LoVo (cell line): Measurements from ENCODE around the gene ARID5B.
A peak's percentile ranks its signal among the peaks of the same experiment; 100 is the strongest.
"Not testable (repeated sequence)": the region's sequence is repeated elsewhere in the genome, so short reads cannot be mapped to it uniquely, and the experiment has no call there.

ENCODE experiments used
- DNase-seq: peaks from one replicate; pipeline ENCODE4 v3.0.0-alpha.2; 2016; ENCODE audit warnings: low spot score

ARID5B gene

DNA sequence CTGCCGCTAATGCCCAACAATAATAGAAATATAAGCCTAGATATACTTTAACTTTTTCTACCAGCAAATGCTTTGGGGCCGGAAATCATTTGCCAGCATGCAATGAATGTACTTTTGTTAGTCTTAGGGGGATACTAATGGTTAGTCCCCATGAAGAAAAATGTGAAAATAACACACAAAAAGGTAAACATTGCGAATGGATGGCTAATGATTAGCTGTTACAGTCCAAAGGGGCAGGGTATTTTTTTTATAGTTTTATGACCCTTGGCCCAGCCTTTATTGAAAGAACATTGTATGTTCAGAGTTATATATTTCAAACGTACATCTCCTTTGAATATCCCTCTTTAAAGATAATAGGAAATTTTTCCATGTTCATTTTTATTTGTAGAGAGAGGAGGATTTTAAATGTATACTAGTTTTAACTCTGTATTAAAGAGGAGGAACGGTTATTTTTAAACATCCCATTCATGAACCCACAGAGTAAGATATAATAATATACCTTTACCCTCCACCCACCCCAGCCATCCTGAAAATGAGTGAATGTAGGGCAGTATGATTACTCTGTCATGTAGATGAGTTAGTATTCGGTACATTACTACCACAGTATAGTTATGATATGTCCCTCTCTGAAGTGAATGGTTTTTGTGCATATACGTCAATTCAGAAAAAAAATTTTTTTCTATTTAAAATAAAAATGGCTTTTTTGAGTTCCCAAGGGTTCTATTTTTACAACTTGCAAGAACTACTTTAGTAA is 63.6 kb downstream of the ARID5B start:
- peak; percentile 19 for DNase-seq

- no peak for DNase-seq
Measured at GRCh38 chr10:61965703-61966395, 64.3 kb downstream of the ARID5B start.

GRCh38 chr10:61967298-61967697 is 65.8 kb downstream of the ARID5B start:
- DNase-seq, result no peak

GRCh38 chr10:61970182-61971002 is 68.9 kb downstream of the ARID5B start:
- no peak for DNase-seq

- no peak for DNase-seq
Measured at GRCh38 chr10:61971003-61971325, 69.5 kb downstream of the ARID5B start.

DNA sequence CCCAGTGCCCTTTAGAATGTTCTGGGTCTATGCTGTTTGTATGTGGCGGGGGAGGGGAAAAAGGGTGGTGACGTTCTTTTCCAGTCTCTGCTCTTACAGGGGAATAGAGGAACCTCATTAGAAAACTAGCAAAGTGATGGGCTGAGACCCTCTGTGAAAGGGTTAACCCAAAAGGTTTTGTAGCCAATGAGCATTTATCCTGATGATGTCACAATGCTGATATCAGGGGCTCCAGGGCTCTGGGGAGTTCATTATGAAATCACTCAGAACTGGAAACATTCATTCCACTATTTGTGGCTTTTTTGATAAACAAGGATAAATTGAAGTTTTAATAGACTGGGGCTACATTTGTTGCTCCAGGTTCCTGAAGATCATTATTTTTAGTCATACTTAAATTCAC is 71.7 kb downstream of the ARID5B start:
- no peak for DNase-seq

GRCh38 chr10:61973906-61974305 is 72.4 kb downstream of the ARID5B start:
- DNase-seq, result no peak

DNA sequence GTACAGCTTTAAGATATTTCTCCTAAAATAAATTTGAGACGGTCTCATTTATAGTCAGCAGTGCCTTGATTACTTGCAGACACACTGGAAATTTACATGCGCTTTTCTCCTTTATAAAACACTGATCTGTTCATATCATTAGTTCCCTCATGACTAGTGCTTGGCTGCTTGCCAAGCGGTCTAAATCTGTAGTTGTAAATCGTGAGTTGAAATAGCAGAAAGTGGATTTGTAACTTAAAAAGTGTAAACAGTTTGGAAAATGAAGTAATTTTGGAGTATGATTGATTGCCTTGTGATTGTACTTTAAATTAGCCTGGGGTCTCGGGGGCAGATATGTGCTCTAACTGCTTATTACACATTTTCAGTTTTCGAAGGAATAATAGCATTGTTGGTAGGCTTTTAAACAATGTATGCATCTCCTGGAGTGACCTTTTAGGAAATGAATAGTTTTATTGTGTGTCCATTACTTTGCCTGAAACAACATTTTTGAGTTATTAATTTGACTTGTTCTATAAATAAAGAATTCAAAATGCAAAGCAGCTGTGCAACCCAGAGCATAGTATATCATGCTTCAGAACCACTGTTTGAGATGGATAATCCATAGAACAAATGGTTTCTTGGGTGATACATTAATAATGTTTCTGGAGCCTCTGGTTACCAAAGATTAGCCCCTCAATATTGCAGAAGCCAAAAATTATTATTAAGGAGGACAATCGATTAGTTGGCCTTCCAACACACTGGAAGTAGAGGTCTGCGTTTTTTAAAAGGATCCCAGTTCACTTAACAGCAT is 73.3 kb downstream of the ARID5B start:
- no peak for DNase-seq

- DNase-seq, result no peak
Measured at GRCh38 chr10:61975391-61975932, 74.0 kb downstream of the ARID5B start.

DNA sequence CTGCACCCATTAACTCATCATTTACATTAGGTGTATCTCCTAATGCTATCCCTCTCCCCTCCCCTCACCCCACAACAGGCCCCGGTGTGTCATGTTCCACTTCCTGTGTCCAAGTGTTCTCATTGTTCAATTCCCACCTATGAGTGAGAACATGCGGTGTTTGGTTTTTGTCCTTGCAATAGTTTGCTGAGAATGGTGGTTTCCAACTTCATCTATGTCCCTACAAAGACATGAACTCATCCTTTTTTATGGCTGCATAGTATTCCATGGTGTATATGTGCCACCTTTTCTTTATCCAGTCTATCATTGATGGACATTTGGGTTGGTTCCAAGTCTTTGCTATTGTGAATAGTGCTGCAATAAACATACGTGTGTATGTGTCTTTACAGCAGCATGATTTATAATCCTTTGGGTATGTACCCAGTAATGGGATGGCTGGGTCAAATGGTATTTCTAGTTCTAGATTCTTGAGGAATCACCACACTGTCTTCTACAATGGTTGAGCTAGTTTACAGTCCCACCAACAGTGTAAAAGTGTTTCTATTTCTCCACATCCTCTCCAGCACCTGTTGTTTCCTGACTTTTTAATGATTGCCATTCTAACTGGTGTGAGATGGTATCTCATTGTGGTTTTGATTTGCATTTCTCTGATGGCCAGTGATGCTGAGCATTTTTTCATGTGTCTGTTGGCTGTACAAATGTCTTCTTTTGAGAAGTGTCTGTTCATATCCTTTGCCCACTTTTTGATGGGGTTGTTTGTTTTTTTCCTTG is 75.6 kb downstream of the ARID5B start:
- DNase-seq, result not testable (repeated sequence)

- DNase-seq, result no peak
Measured at GRCh38 chr10:61978965-61979364, 77.5 kb downstream of the ARID5B start.

DNA sequence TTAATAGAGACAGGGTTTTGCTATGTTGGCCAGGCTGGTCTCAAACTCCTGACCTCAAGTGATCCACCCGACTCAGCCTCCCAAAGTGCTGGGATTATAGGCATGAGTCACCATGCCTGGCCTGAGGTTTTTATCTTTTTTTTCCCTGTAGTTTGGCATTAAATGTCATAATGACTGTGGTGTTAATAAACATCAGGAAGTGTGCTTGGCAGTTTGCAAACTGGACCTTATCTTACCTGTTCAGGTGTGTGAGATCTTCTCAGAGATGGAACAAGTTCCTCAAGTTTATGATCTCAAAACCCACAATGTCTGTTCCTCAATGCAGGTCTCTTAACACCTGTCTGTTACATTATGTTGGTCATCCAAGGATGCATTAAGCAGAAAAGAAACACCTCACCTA is 80.0 kb downstream of the ARID5B start:
- peak; percentile 47 for DNase-seq

DNA sequence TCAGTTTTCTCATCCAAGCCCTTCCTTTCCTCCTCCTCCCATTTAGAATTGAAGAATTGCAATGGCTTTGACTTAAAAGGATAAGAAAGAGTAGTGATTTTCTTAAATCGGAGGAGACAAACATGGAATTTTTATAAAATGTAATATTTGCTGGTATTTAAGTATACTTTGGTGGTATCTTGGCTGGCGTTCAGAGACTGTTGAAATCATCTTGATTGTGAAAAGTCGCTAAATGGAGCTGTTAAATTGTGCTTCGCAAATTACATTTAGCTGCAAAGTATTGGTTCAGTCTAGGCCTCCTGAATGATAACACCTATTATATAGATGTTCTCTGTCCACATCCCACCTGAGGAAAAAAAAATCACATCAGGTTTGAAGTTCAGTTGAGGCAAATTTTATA is 81.8 kb downstream of the ARID5B start:
- DNase-seq, result no peak

DNA sequence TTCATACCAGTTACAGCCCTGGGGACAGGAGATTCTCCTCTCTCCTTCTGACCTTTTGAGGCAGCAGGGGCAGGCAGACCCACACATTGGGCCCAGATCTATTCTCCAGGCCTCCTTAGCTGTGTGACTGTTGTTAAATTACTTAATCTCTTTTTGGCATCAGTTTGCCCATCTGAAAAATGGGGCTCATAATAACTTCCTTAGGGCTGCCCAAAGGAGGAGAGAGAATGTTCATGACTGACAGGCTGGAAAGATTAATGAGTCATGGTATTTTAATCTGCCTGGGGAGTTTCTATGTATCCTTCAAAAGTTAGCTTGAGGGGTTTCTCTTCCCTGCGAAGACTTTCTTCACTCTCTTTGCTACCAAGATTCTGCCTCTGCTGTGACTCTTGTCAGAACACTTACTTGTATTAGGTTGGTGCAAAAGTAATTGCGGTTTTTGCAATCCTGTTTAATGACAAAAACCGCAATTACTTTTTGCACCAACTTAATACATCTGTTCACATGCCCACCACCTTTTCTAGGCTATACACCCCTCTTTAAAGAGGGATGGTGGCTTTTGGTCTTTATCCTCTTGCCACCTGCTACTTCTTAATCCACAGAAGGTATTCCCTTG is 83.4 kb downstream of the ARID5B start:
- DNase-seq, result no peak

DNA sequence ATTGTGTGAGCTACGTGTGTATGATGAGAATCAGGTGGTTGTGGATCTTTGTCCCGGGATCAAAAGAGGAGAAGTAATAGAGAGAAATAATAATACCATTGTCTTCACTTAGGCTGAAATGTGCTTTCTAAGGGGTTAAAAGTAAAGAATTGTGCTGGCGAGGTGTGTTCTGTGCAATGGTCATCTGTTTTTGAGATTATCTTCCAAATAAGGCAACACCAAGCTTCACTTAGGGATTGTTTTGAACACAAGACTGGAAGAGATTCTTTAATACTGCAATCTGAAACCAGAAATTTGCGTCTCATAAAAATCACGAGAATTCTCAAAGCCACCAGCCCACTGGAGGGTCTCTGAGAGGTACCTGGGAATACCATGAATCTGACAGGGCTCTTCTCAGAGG is 84.2 kb downstream of the ARID5B start:
- DNase-seq, result no peak

DNA sequence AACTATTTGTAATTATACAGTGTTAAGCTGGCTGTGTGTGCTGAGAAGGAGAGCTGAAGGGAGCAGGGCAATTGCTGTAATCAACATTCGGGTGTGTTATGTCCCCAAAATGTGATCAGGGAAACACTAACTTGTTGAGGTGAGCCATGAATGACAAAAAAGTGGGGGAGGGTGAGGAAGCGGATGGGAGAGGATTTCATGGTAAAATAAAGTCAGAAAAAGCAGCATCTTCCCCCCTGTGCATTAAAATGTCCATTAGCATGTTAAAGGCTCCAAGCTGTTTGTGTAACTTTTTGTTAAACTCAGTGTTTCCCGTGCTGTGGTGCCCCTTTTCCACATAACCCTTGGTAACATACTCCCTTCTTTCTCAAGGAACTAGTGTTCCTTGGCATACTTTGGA is 84.9 kb downstream of the ARID5B start:
- no peak for DNase-seq

- no peak for DNase-seq
Measured at GRCh38 chr10:61986788-61987492, 85.4 kb downstream of the ARID5B start.

- no peak for DNase-seq
Measured at GRCh38 chr10:61987537-61987936, 86.0 kb downstream of the ARID5B start.

GRCh38 chr10:61987951-61988379 is 86.5 kb downstream of the ARID5B start:
- no peak for DNase-seq
